ENCODE results near the gene STK16. TPM values are rescaled to one million over a fixed set of nuclear protein-coding genes. Genes with fewer than 3 reads are reported as not detected.

Gene STK16
- polyA plus RNA-seq, 3 donors = 16.7 to 40.7 (median 17.8) TPM

DNA sequence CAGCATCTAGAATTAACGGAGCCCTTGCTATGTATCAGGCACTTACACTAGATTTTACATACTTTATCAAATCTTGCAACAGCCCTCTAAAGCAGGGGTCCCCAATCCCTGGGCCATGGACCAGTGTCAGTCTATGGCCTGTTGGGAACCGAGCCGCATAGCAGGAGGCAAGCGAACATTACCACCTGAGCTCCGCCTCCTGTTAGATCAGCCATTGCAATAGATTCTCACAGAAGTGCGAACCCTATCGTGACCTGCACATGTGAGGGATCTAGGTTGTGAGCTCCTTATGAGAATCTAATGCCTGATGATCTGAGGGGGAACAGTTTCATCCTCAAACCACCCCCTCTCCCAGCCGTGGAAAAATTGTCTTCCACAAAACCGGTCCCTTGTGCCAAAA is 47.3 kb downstream of the STK16 start:
- no CpG with 5 or more reads among the region's 9 CpGs for WGBS (ENCODE audit: insufficient coverage)
- peaks cover 11% of the 10 kb centered on the region for H3K4me1 Mint-ChIP-seq
- Histone ChIP-seq H3K4me1 (ENCODE audit: control insufficient read depth in 1 of 2, insufficient read depth in 2 of 2, low read length in 2 of 2) (peaks cover 10 to 15% of the 10 kb centered on the region in 2 donors), H3K9ac (ENCODE audit: insufficient read depth, low read length, poor library complexity, severe bottlenecking) (no peak overlapping the region), H3K27me3 (ENCODE audit: control insufficient read depth in 2 of 2, insufficient read depth in 2 of 2, low read length in 2 of 2) (peaks cover 0 to 17% of the 10 kb centered on the region in 2 donors), H2AFZ (ENCODE audit: insufficient read depth, low read depth, low read length, poor library complexity, severe bottlenecking) (no peak overlapping the region), H3K9me3 (replicated peaks in 1 of 2; ENCODE audit: control insufficient read depth in 1 of 2, insufficient read depth in 1 of 2, low read length in 2 of 2) (no peaks in the 10 kb centered on the region), H3K79me2 (ENCODE audit: insufficient read depth, low read length) (no peaks in the 10 kb centered on the region), H3K4me2 (replicated peaks; ENCODE audit: extremely low read depth, low read length, poor library complexity, severe bottlenecking) (no peak overlapping the region), H3K4me3 (replicated peaks in 1 of 3; ENCODE audit: low read depth in 2 of 3, low read length in 3 of 3) (no peak overlapping the region), H4K20me1 (ENCODE audit: insufficient read depth, low read length) (no peaks in the 10 kb centered on the region), H3K27ac (ENCODE audit: low read depth in 1 of 2, low read length in 2 of 2) (no peak overlapping the region), H3K36me3 (replicated peaks in 1 of 2; ENCODE audit: control insufficient read depth in 1 of 2, insufficient read depth in 2 of 2, low read length in 2 of 2) (no peaks in the 10 kb centered on the region)
- no peak overlapping the region for H3K27ac Mint-ChIP-seq
- H3K9me3 Mint-ChIP-seq = peaks cover 0 to 7% (median 1%) of the 10 kb centered on the region in 7 donors
- H3K4me3 Mint-ChIP-seq = no peak overlapping the region
- DNase-seq = no peak
- intact Hi-C loops (cut with micrococcal nuclease) = no loop called here
- H3K36me3 Mint-ChIP-seq = no peaks in the 10 kb centered on the region
- TF ChIP-seq, protein P1, sequence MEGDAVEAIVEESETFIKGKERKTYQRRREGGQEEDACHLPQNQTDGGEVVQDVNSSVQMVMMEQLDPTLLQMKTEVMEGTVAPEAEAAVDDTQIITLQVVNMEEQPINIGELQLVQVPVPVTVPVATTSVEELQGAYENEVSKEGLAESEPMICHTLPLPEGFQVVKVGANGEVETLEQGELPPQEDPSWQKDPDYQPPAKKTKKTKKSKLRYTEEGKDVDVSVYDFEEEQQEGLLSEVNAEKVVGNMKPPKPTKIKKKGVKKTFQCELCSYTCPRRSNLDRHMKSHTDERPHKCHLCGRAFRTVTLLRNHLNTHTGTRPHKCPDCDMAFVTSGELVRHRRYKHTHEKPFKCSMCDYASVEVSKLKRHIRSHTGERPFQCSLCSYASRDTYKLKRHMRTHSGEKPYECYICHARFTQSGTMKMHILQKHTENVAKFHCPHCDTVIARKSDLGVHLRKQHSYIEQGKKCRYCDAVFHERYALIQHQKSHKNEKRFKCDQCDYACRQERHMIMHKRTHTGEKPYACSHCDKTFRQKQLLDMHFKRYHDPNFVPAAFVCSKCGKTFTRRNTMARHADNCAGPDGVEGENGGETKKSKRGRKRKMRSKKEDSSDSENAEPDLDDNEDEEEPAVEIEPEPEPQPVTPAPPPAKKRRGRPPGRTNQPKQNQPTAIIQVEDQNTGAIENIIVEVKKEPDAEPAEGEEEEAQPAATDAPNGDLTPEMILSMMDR (IDR thresholded peaks at IDR 0.05) = no peak
- H3K27me3 Mint-ChIP-seq (ENCODE audit: low read depth in 3 of 3) = peaks cover 28 to 49% (median 29%) of the 10 kb centered on the region in 3 donors

DNA sequence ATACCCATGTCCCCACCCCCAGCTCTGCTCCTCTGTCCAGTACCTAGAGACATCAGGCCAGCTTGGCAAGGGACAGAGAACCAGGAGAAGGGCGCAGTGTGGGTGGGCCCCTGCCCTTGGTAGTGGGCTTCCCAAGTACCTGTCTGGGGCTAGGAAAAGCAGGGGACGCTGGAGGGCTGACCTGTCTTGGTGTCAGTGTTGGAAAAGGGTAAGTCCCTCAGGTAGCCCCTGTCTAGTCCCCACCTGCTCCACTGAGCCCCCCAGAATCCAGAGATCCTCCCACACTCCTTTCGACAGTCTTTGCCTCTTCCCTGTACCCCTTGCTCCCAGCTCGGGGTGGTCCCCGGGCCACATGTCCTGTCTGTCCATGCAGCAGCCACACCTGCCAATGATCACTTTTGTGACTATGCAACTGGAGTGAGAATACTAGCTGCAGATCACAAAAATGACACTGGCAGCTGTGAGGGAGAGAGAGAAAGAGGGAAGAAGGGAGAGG is 48.5 kb downstream of the STK16 start:
- Histone ChIP-seq H3K27me3 (ENCODE audit: control insufficient read depth in 2 of 2, insufficient read depth in 2 of 2, low read length in 2 of 2) (peaks cover 0 to 19% of the 10 kb centered on the region in 2 donors), H3K4me1 (ENCODE audit: control insufficient read depth in 1 of 2, insufficient read depth in 2 of 2, low read length in 2 of 2) (peaks cover 10 to 15% of the 10 kb centered on the region in 2 donors), H3K9me3 (replicated peaks in 1 of 2; ENCODE audit: control insufficient read depth in 1 of 2, insufficient read depth in 1 of 2, low read length in 2 of 2) (no peaks in the 10 kb centered on the region), H3K79me2 (ENCODE audit: insufficient read depth, low read length) (no peaks in the 10 kb centered on the region), H3K9ac (ENCODE audit: insufficient read depth, low read length, poor library complexity, severe bottlenecking) (peak overlapping the region; percentile 70), H4K20me1 (ENCODE audit: insufficient read depth, low read length) (no peaks in the 10 kb centered on the region), H3K27ac (ENCODE audit: low read depth in 1 of 2, low read length in 2 of 2) (no peak overlapping the region), H3K4me3 (replicated peaks in 1 of 3; ENCODE audit: low read depth in 2 of 3, low read length in 3 of 3) (peak overlapping the region in 1 of 3 experiments; percentile 76), H3K4me2 (replicated peaks; ENCODE audit: extremely low read depth, low read length, poor library complexity, severe bottlenecking) (peak overlapping the region; percentile 88), H3K36me3 (replicated peaks in 1 of 2; ENCODE audit: control insufficient read depth in 1 of 2, insufficient read depth in 2 of 2, low read length in 2 of 2) (no peaks in the 10 kb centered on the region), H2AFZ (ENCODE audit: insufficient read depth, low read depth, low read length, poor library complexity, severe bottlenecking) (peak overlapping the region; percentile 98)
- Mint-ChIP-seq H3K9me3 (peaks cover 0 to 7% (median 1%) of the 10 kb centered on the region in 7 donors), H3K27ac (peak overlapping the region in 4 of 7 donors; percentile 56 to 80 (median 72)), H3K36me3 (no peaks in the 10 kb centered on the region), H3K4me3 (peak overlapping the region; percentile 79 to 95), H3K27me3 (ENCODE audit: low read depth in 3 of 3) (peaks cover 29 to 54% (median 30%) of the 10 kb centered on the region in 3 donors), H3K4me1 (peaks cover 11% of the 10 kb centered on the region)
- intact Hi-C loops (cut with micrococcal nuclease) = loop anchor here (2.0 kb wide), 1 partner anchor 15 kb away; the partner anchor contains the start of gene DNAJB2 (in 2 of the 2)
- no peak for DNase-seq
- TF ChIP-seq, protein P1 (IDR thresholded peaks at IDR 0.05) = no peak
- 78% methylated on average over 1 of the region's 5 CpGs for WGBS (ENCODE audit: insufficient coverage)
